ES-I3 (cell line): ENCODE results near the gene WDR20.
A peak's percentile ranks its signal among the peaks of the same experiment; 100 is the strongest.
"Not testable (repeated sequence)": the region's sequence is repeated elsewhere in the genome, so short reads cannot be mapped to it uniquely, and the experiment has no call there.

Experiments used
- H3K36me3 ChIP-seq: 2 replicates; pipeline ENCODE4 v1.6.1; 2013; ENCODE audit warnings: mild to moderate bottlenecking, low read length, control low read depth, moderate library complexity; ENCODE audit not compliant: insufficient read depth
- H3K4me1 ChIP-seq: 2 replicates; pipeline ENCODE4 v1.6.1; 2013; ENCODE audit warnings: mild to moderate bottlenecking, control low read depth, low read length; ENCODE audit not compliant: insufficient read depth
- H3K9ac ChIP-seq: 2 replicates; pipeline ENCODE4 v1.6.1; 2013; ENCODE audit warnings: low read depth, mild to moderate bottlenecking, low read length, moderate library complexity
- H3K9me3 ChIP-seq: 2 replicates; pipeline ENCODE4 v1.6.1; 2013; ENCODE audit warnings: mild to moderate bottlenecking, low read length, moderate library complexity; ENCODE audit not compliant: control insufficient read depth, insufficient read depth

Gene WDR20

DNA sequence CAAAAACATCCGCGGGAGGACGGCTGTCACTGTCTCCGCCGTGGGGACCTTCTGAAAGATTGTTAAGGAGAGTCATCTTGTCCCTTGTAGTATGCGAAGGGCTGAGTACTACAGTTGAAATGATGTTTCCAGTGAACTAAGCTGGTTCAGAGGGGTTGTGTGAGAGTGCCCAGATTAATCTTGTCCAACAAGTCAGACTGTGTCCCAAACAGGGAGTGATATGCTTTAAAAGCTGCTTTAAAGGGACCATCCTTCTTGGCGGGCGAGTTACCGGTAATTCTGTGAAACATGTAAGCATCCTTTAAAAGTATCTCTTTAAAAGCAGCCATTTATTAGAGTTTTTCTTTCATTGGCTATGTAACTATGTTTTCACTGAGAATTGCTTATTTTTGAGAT is 1.1 kb downstream of the WDR20 start:
- H3K9me3 ChIP-seq: no peaks in the 10 kb centered on the region
- no peaks in the 10 kb centered on the region for H3K36me3 ChIP-seq
- H3K9ac ChIP-seq: peak overlapping the region; percentile 86
- H3K4me1 ChIP-seq: peaks cover 11% of the 10 kb centered on the region; the same call in 1 of the 2 replicates

DNA sequence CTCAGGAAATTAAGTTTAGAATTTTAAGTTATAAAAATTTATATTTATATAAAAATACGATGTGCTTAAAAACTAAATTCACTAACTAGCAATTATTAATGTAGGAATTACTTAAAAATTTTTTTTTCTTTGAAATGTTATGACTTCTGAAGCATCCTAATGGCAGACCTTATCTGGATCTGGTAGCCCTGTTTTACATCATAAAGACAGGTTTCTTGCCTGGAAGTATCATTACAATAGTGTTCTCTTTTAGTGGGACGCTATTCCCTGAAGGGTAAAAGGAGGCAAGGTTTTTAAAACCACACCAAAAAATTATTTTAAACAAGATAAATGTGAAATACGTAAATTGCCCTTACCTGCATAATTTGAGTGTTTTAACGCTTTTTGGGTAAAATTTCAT is 2.1 kb downstream of the WDR20 start:
- no peak overlapping the region for H3K9ac ChIP-seq
- H3K36me3 ChIP-seq: no peaks in the 10 kb centered on the region
- H3K9me3 ChIP-seq: no peaks in the 10 kb centered on the region
- H3K4me1 ChIP-seq: peaks cover 11% of the 10 kb centered on the region; the same call in 1 of the 2 replicates

DNA sequence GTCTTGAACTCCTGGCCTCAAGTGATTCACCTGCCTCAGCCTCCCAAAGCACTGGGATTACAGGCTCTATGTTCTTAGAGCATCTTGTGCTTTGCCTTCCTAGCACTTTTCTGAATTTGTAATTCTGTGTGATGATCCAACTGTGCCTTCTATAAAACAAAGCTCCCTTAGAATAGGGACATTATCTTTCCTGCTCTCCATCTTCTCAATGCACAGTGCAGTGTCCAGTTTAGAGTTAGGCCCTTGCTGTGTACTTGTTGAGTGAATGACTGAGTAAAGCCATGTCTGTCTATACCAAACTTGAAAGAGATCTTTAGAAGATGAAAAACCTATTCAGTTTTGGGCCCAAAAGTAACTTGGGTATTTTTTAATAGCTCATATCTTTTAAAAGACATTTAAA is 5.2 kb downstream of the WDR20 start:
- Histone ChIP-seq H3K9ac (no peak overlapping the region), H3K9me3 (no peaks in the 10 kb centered on the region), H3K4me1 (peaks cover 11% of the 10 kb centered on the region; the same call in 1 of the 2 replicates), H3K36me3 (no peaks in the 10 kb centered on the region)

DNA sequence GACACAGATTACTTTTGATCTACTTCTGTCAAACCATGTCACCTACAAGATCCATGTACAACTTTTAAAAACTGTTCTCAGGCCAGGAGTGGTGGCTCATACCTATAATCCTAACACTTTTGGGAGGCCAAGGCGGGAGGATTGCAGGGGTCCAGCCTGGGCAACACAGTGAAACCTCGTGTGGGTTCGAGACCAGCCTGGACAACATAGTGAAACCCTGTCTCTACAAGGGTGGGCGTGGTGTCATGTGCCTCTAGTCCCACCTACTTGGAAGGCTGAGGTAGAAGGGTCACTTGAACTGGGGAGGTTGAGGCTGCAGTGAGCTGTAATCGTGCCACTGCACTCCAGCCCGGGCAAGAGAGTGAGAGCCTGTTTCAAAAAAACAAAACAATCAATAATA is 5.7 kb downstream of the WDR20 start:
- no peak overlapping the region for H3K9ac ChIP-seq
- H3K36me3 ChIP-seq: no peaks in the 10 kb centered on the region
- H3K4me1 ChIP-seq: peaks cover 11% of the 10 kb centered on the region; the same call in 1 of the 2 replicates
- no peaks in the 10 kb centered on the region for H3K9me3 ChIP-seq

DNA sequence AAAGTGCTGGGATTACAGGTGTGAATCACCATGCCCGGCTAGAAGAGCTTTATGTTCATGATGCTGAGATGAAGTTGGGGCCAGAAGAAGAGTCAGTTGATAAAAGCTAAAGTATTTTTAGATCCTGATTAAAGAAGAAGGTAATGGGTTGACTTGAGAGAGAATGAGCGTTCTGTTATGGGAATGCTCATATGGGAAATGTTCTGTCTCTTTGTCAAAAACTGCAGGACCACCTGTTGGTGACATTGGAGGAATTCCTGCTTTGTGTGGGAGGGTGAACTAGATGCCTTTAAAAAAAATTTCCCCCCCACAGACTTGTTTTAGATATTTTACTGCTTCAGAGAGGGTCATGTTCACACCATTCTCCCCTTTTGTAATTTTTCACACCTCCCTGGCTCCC is 6.7 kb downstream of the WDR20 start:
- no peak overlapping the region for H3K9ac ChIP-seq
- no peaks in the 10 kb centered on the region for H3K36me3 ChIP-seq
- peaks cover 5% of the 10 kb centered on the region; the same call in 1 of the 2 replicates for H3K4me1 ChIP-seq
- no peaks in the 10 kb centered on the region for H3K9me3 ChIP-seq

DNA sequence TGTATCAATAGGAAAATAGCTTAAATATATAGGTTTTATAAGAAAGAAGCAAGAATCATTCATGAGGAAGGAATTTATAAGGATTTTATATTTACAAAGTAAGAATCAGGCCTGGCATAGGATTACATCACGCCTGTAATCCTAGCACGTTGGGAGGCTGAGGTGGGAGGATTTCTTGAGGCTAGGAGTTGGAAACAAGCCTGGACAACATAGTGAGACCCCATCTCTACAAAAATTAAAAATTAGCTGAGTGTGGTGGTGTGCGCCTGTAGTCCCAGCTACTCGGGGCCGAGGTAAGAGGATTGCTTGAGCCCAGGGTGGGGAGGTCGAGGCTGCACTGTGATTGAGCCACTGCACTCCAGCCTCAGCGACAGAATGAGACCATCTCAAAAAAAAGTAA is 10.4 kb downstream of the WDR20 start:
- Histone ChIP-seq H3K36me3 (no peaks in the 10 kb centered on the region; the same call in none of the 2 replicates), H3K9ac (no peak overlapping the region)

DNA sequence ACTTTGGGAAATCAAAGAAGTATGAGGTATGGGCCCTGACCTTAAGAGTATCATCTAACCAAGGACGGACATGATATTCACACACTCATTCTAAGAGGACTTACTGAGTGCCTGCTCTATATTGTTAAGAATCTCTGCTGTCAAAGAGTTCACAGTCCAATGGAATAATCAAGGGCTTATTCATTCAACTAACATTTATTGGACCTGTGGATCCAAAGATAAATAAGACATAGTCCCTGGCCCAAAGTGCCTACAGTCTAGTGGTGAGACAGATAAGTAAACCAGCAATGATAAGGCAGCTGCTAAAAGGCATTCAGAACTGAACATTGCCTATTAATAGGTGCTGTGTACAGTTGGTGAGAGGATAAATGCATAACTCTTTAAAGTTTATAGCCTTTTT is 11.0 kb downstream of the WDR20 start:
- no peaks in the 10 kb centered on the region; the same call in none of the 2 replicates for H3K36me3 ChIP-seq
- no peaks in the 10 kb centered on the region for H3K9me3 ChIP-seq
- H3K9ac ChIP-seq: no peak overlapping the region
- peaks cover 7% of the 10 kb centered on the region for H3K4me1 ChIP-seq

More for the DNA sequence above, 10.4 kb downstream of the WDR20 start:
- Histone ChIP-seq H3K9me3 (no peaks in the 10 kb centered on the region), H3K4me1 (peaks cover 7% of the 10 kb centered on the region)

DNA sequence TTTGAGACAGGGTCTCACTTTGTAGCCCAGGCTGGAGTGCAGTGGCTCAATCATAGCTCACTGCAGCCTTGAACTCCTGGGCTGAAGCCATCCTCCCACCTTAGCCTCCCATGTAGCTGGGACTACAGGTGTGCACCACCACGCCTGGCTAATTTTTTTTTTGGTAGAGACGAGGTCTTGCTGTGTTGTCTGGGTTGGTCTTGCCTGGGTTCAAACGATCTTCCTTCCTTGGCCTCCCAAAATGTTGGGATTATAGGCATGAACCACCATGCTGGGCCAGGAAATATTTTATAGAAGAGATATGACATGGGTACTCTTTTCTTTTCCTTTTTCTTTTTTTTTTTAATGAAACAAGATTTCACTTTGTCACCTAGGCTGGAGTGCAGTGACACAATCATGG is 11.7 kb downstream of the WDR20 start:
- not testable (repeated sequence) for H3K9ac ChIP-seq, H3K9me3 ChIP-seq, H3K4me1 ChIP-seq, H3K36me3 ChIP-seq

DNA sequence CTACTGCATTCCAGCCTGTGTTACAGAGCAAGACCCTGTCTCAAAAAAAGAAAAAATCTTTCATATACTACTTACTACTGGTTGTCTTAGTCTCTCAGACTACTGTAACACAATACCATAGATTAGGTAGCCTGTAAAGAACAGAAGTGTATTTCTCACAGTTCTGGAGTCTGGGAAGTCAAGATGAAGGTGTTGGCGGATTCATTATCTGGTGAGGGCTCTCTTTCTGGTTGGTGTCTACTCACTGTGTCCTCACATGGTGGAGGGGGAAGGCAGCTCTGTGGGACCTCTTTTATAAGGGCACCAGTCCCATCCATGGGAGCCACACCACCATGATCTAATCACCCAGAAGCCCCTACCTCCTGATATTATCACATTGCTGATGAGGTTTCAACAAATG is 14.4 kb downstream of the WDR20 start:
- Histone ChIP-seq H3K36me3 (no peaks in the 10 kb centered on the region; the same call in none of the 2 replicates), H3K4me1 (peaks cover 13% of the 10 kb centered on the region), H3K9ac (no peak overlapping the region), H3K9me3 (no peaks in the 10 kb centered on the region)

DNA sequence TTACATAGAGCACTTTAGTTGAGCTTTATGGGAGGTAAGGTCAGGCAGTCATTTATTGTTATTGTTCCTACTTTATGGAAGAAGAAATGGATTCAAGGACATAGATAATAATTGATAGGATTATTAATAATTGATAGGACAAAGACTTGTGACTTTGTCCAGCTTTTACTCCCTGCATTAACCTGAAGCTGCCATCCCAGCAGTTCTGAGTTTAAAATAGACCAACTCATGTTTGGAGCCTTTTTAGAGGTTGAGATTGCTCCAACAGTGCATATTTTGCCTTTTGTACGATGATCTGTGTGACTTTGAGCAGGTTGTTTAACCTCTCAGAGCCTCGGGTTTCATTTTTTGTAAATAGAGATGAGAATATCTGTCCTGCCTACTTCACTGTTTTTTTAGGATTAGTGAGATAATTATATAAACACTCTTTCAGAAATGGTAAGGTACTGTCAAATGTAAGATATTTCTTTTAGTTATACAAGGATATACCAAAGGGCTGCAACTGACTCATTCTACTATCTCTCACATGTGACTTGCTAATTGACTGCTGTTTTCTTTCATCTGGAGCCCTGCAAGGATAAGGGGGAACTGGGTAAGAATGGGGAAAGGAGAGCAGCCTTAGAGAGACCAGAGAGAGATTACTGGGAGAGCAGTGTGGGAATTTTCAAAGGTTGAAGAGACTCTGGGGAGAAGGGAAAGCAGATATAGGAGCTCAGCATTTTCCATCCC is 15.3 kb downstream of the WDR20 start:
- H3K36me3 ChIP-seq: no peaks in the 10 kb centered on the region; the same call in none of the 2 replicates
- no peak overlapping the region for H3K9ac ChIP-seq
- H3K4me1 ChIP-seq: peaks cover 13% of the 10 kb centered on the region
- H3K9me3 ChIP-seq: no peaks in the 10 kb centered on the region

DNA sequence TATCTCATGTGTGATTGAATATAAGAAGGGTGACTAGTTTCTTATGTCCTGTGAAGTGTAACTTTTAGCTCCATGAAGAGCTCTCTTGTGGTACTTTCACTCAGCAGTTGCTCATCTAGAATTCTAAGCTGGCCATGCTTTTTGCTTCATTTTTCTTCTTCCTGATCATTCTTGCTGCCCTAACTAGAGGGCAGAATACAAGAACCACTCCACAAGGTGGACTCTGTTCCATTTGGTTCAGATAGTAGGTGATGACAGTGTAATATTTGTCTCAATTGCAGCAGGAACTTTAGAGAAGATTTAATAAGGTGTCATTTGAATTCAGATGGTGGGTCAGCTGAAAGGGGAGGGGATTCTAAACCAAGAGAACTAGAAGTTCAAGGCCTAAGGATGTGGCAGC is 17.6 kb downstream of the WDR20 start:
- no peak overlapping the region for H3K9ac ChIP-seq
- peaks cover 13% of the 10 kb centered on the region for H3K4me1 ChIP-seq
- H3K36me3 ChIP-seq: no peaks in the 10 kb centered on the region; the same call in 1 of the 2 replicates
- H3K9me3 ChIP-seq: no peaks in the 10 kb centered on the region

DNA sequence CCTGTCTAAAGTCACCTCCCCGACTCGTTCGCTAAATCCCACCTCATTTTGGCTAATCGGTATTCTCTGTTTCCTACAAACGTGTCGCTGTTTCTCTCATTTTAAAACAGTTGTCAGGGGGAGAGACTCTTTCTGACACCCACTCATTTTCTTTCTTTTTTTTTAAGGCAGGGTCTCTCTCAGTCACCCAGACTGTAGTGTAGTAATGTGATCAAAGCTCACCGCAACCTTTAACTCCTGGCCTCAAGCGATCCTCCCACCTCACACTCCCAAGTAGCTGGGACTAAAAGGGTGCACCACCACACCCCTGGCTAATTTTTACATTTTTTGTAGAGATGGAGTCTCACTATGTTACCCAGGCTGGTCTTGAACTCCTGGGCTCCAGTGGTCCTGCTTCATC is 19.1 kb downstream of the WDR20 start:
- Histone ChIP-seq H3K9ac (no peak overlapping the region), H3K9me3 (no peaks in the 10 kb centered on the region), H3K4me1 (peaks cover 13% of the 10 kb centered on the region), H3K36me3 (no peaks in the 10 kb centered on the region)

DNA sequence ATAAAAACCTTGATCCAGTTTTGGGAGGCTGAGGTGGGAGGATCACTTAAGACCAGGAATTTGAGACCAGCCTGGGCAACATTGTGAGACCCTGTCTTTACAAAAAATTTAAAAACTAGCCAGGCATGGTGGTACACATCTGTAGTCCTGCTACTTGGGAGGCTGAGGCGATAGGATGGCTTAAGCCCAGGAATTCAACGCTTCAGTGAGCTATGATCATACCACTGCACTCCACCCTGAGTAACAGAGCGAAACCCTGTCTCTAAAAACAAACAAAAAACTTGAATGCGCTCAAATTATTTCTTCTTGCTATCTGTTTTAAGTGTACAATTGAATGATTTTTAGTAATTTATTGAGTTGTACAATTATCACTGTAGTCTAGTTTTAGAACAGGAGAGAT is 20.1 kb downstream of the WDR20 start:
- Histone ChIP-seq H3K9ac (no peak overlapping the region), H3K4me1 (peaks cover 9% of the 10 kb centered on the region; the same call in 1 of the 2 replicates), H3K36me3 (no peaks in the 10 kb centered on the region), H3K9me3 (no peaks in the 10 kb centered on the region)

DNA sequence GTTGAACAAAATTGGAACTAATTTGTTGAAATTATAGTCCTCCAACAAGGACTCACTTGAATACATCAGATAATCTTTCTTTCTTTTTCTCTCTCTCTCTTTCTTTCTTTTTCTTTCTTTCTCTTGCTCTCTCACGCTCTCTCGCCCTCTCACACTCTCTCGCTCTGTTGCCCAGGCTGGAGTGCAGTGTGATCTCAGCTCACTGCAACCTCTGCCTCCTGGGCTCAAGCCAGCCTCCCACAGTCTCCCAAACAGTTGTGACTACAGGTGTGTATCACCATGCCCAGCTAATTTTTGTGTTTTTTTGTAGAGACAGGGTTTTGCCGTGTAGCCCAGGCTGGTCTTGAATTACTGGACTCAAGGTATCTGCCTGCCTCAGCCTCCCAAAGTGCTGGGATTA is 22.8 kb downstream of the WDR20 start:
- H3K36me3 ChIP-seq: no peaks in the 10 kb centered on the region
- no peak overlapping the region for H3K9ac ChIP-seq
- peaks cover 5% of the 10 kb centered on the region; the same call in 1 of the 2 replicates for H3K4me1 ChIP-seq
- H3K9me3 ChIP-seq: no peaks in the 10 kb centered on the region

DNA sequence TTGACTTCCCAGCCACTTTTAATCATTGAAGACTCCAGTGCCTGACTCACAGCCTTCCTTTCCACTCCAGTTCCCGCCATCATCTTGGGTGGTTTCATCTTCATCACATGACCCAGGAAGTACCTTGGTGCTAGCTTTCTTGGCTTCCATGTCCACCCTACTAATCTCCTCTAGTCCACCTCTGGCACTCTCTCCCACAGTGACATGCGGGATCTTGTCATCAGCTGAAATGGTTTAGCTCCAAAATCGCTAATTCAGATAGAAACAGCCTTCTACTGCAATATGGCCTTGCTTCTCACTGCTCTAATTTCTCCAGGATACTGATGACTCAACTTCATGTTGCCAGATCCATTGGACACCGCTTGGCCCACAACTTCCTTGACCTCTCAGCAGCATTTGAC is 24.5 kb downstream of the WDR20 start:
- Histone ChIP-seq H3K9ac (no peak overlapping the region), H3K4me1 (no peaks in the 10 kb centered on the region; the same call in 1 of the 2 replicates), H3K36me3 (no peaks in the 10 kb centered on the region), H3K9me3 (no peaks in the 10 kb centered on the region)
